ENCODE results near the gene RCSD1. TPM values are rescaled to one million over a fixed set of nuclear protein-coding genes. Genes with fewer than 3 reads are reported as not detected.
A peak's percentile ranks its signal among the peaks of the same experiment; 100 is the strongest.

Gene RCSD1
- total and polyA plus RNA-seq, 7 donors: 3.9 to 34.2 (median 13.7) TPM

GRCh38 chr1:167711797-167712196, 81.8 kb downstream of the RCSD1 start:
- ATAC-seq (no peak), DNase-seq (no peak)
- Histone ChIP-seq H3K27ac (no peak overlapping the region), H3K36me3 (ENCODE audit: insufficient read depth in 1 of 2, low read depth in 1 of 2) (no peaks in the 10 kb centered on the region), H3K4me1 (no peaks in the 10 kb centered on the region), H3K27me3 (ENCODE audit: insufficient read depth in 3 of 3, low read length in 2 of 3) (no peaks in the 10 kb centered on the region), H3K9me3 (no peaks in the 10 kb centered on the region), H3K4me3 (no peak overlapping the region)
- intact Hi-C loops (cut with DNase I): loop anchor here in 1 of 2 donors (10.0 kb wide), 1 partner anchor 223 kb away; the partner anchor contains the start of genes DCAF6 and MPC2
- TF ChIP-seq CTCF (IDR thresholded peaks at IDR 0.05): no peak
- WGBS, 3 donors: 60 to 69% (median 68%) methylated on average over 3 of the region's 3 CpGs

GRCh38 chr1:167713330-167714081, 83.5 kb downstream of the RCSD1 start:
- no peak for TF ChIP-seq CTCF (IDR thresholded peaks at IDR 0.05)
- DNase-seq (peak; percentile 33 to 66), ATAC-seq (no peak)
- intact Hi-C loops (cut with DNase I): loop anchor here in 1 of 2 donors (2.0 to 10.0 kb wide), 2 partner anchors 89 to 221 kb away; partner anchors contain the start of genes DCAF6 and MPC2
- WGBS, 3 donors: 31 to 41% (median 36%) methylated on average over 24 to 31 of the region's 31 CpGs
- Histone ChIP-seq H3K4me1 (no peaks in the 10 kb centered on the region), H3K9me3 (no peaks in the 10 kb centered on the region), H3K27ac (peak overlapping the region; percentile 97), H3K4me3 (peak overlapping the region; percentile 82), H3K36me3 (ENCODE audit: insufficient read depth in 1 of 2, low read depth in 1 of 2) (no peaks in the 10 kb centered on the region), H3K27me3 (ENCODE audit: insufficient read depth in 3 of 3, low read length in 2 of 3) (no peaks in the 10 kb centered on the region)

- intact Hi-C loops (cut with DNase I): loop anchor here in 1 of 2 donors (2.0 to 10.0 kb wide), 2 partner anchors 89 to 221 kb away; partner anchors contain the start of genes DCAF6 and MPC2
- WGBS, 3 donors: 0 to 1% (median 1%) methylated on average over 28 of the region's 28 CpGs
- no peak for TF ChIP-seq CTCF (IDR thresholded peaks at IDR 0.05)
- Histone ChIP-seq H3K36me3 (ENCODE audit: insufficient read depth in 1 of 2, low read depth in 1 of 2) (no peaks in the 10 kb centered on the region), H3K27me3 (ENCODE audit: insufficient read depth in 3 of 3, low read length in 2 of 3) (no peaks in the 10 kb centered on the region), H3K4me1 (no peaks in the 10 kb centered on the region), H3K4me3 (peak overlapping the region; percentile 82), H3K9me3 (no peaks in the 10 kb centered on the region), H3K27ac (peak overlapping the region; percentile 97)
- peak; percentile 87 to 91 (median 89) for ATAC-seq
- DNase-seq: peak in 1 of 2 donors; percentile 90
Measured at GRCh38 chr1:167714098-167714438, 84.0 kb downstream of the RCSD1 start.

- H3K9me3 ChIP-seq: no peaks in the 10 kb centered on the region
- 0 to 1% (median 0%) methylated on average over 50 of the region's 50 CpGs for WGBS, 3 donors
- H3K27me3 ChIP-seq (ENCODE audit: insufficient read depth in 3 of 3, low read length in 2 of 3): no peaks in the 10 kb centered on the region
- intact Hi-C loops (cut with DNase I): loop anchor here in 1 of 2 donors (2.0 to 10.0 kb wide), 2 partner anchors 88 to 220 kb away; partner anchors contain the start of genes DCAF6 and MPC2
- H3K27ac ChIP-seq: peak overlapping the region; percentile 97
- H3K4me3 ChIP-seq: peak overlapping the region; percentile 82
- DNase-seq (peak; percentile 83 to 95), ATAC-seq (peak; percentile 73 to 86 (median 77))
- H3K4me1 ChIP-seq: no peaks in the 10 kb centered on the region
- H3K36me3 ChIP-seq (ENCODE audit: insufficient read depth in 1 of 2, low read depth in 1 of 2): no peaks in the 10 kb centered on the region
- no peak for TF ChIP-seq CTCF (IDR thresholded peaks at IDR 0.05)
Measured at GRCh38 chr1:167714439-167715156, 84.6 kb downstream of the RCSD1 start.
